Keratinocyte (primary cell): Measurements from ENCODE around the gene PPP4R2. TPM values are rescaled to one million over a fixed set of nuclear protein-coding genes. Genes with fewer than 3 reads are reported as not detected.

Experiments used
- DNase-seq: peaks from one replicate; pipeline ENCODE4 v3.0.0-alpha.2; 2011; ENCODE audit warnings: low read depth, missing footprints, low spot score
- FAIRE-seq: peaks from 2 replicates; lab custom pipeline; 2011; peaks lifted over from hg19 to GRCh38; lab: Jason Lieb, UNC
- H2AFZ ChIP-seq: 2 replicates; pipeline ENCODE4 v1.6.0; 2012; ENCODE audit warnings: low read length, control low read depth, inconsistent platforms; ENCODE audit not compliant: control insufficient read depth
- H3K27ac ChIP-seq: 2 replicates; pipeline ENCODE4 v1.5.1; 2011; ENCODE audit warnings: low read length; ENCODE audit not compliant: control insufficient read depth, insufficient read depth
- H3K27me3 ChIP-seq: 3 replicates; pipeline ENCODE4 v1.6.0; 2011; ENCODE audit warnings: low read length; ENCODE audit not compliant: control insufficient read depth, insufficient read depth; ENCODE audit errors: extremely low read depth
- H3K36me3 ChIP-seq, 2 experiments: 2 replicates in 1 of 2; 3 replicates in 1 of 2; pipeline ENCODE4 v1.5.1; 2011; ENCODE audit warnings: low read length in 2 of 2, mild to moderate bottlenecking in 1 of 2; ENCODE audit not compliant: control insufficient read depth in 2 of 2, insufficient read depth in 2 of 2; ENCODE audit errors: extremely low read depth in 1 of 2
- H3K4me1 ChIP-seq: 3 replicates; pipeline ENCODE4 v1.5.1; 2011; ENCODE audit warnings: low read length; ENCODE audit not compliant: control insufficient read depth, insufficient read depth; ENCODE audit errors: extremely low read depth
- H3K4me2 ChIP-seq: 3 replicates; pipeline ENCODE4 v1.6.0; 2011; ENCODE audit warnings: low read depth, low read length; ENCODE audit not compliant: control insufficient read depth, insufficient read depth; ENCODE audit errors: extremely low read depth
- H3K4me3 ChIP-seq, 3 experiments: fragments of 200-600 bp in 1 of 3; sonication (generic) in 1 of 3; 2 replicates in 2 of 3; 3 replicates in 1 of 3; pipeline ENCODE4 v1.5.1; 2011 to 2016; ENCODE audit warnings: low read length in 3 of 3, mild to moderate bottlenecking in 3 of 3, control low read depth in 2 of 3, inconsistent platforms in 1 of 3, low read depth in 1 of 3, mixed read lengths in 1 of 3, mixed run types in 1 of 3, moderate library complexity in 1 of 3; ENCODE audit not compliant: control insufficient read depth in 2 of 3, insufficient read depth in 2 of 3; ENCODE audit errors: extremely low read depth in 1 of 3
- H3K79me2 ChIP-seq: 2 replicates; pipeline ENCODE4 v1.6.0; 2012; ENCODE audit warnings: low read length; ENCODE audit not compliant: control insufficient read depth, insufficient read depth
- H3K9ac ChIP-seq: 3 replicates; pipeline ENCODE4 v1.6.0; 2011; ENCODE audit warnings: low read length; ENCODE audit not compliant: control insufficient read depth, insufficient read depth; ENCODE audit errors: extremely low read depth
- H3K9me1 ChIP-seq: 3 replicates; pipeline ENCODE4 v1.6.0; 2011; ENCODE audit warnings: low read length; ENCODE audit not compliant: control insufficient read depth, insufficient read depth; ENCODE audit errors: extremely low read depth
- H3K9me3 ChIP-seq: 2 replicates; pipeline ENCODE4 v1.5.1; 2012; ENCODE audit warnings: low read depth, low read length; ENCODE audit not compliant: control insufficient read depth
- H4K20me1 ChIP-seq: 3 replicates; pipeline ENCODE4 v1.6.0; 2011; ENCODE audit warnings: low read length; ENCODE audit not compliant: control insufficient read depth, insufficient read depth; ENCODE audit errors: extremely low read depth
- CTCF ChIP-seq, 3 experiments: IDR thresholded peaks in 1 of 3; conservative IDR thresholded peaks in 1 of 3; optimal IDR thresholded peaks in 1 of 3; 2 replicates in 2 of 3; 3 replicates in 1 of 3; pipeline versions ENCODE3 to v1.5.1; 2011; ENCODE audit warnings: low read length in 3 of 3, mild to moderate bottlenecking in 3 of 3, moderate library complexity in 2 of 3, control low read depth in 1 of 3, inconsistent platforms in 1 of 3; ENCODE audit not compliant: insufficient read depth in 2 of 3; ENCODE audit errors: extremely low read depth in 1 of 3
- EZH2 ChIP-seq: IDR thresholded peaks from one replicate; pipeline ENCODE4 v1.6.1; 2012; ENCODE audit warnings: inconsistent platforms, mild to moderate bottlenecking, low read length, moderate library complexity
- dilution Hi-C: fragments of 300-500 bp; cut with MboI; formaldehyde crosslinking; loops from one replicate; pipeline ENCODE4 v1.7.0; 2020; ENCODE audit warnings: low sequenced_read_pairs; ENCODE audit not compliant: extremely low pct_ligation_motif_present
- polyA plus RNA-seq, 5 experiments: library from polyadenylated mRNA; depleted of rRNA in 3 of 5; stranded (reverse) in 3 of 5; stranded (forward) in 1 of 5; unstranded in 1 of 5; fragments of >200 nt; gene quantifications; 1 replicate in 1 of 5; 2 replicates in 3 of 5; 3 replicates in 1 of 5; pipeline versions ENCODE4 v1.2.1 to v1.2.3, GENCODE V29; 2011 to 2012; ENCODE audit warnings: missing spikeins in 2 of 5, low read depth in 1 of 5, low replicate concordance in 1 of 5

Gene PPP4R2
- polyA plus RNA-seq, 1 donor (not counting 4 experiments of a cell fraction or from before 2014, with no cell fraction given): 46.6 TPM

- Histone ChIP-seq H4K20me1 (no peaks in the 10 kb centered on the region), H3K9ac (no peak overlapping the region), H3K4me3 (no peak overlapping the region), H3K4me1 (no peaks in the 10 kb centered on the region), H3K9me3 (no peaks in the 10 kb centered on the region), H3K27ac (no peak overlapping the region), H3K36me3 (peaks cover 0 to 2% of the 10 kb centered on the region in 2 experiments), H2AFZ (no peak overlapping the region), H3K27me3 (no peaks in the 10 kb centered on the region), H3K79me2 (no peaks in the 10 kb centered on the region), H3K9me1 (no peaks in the 10 kb centered on the region), H3K4me2 (no peak overlapping the region)
- no peak for TF ChIP-seq EZH2
- TF ChIP-seq CTCF (optimal IDR thresholded peaks at IDR 0.05 in 1 of 3, IDR thresholded peaks at IDR 0.05 in 1 of 3, conservative IDR thresholded peaks at IDR 0.05 in 1 of 3; ENCODE audit: extremely low read depth in 1 of 3, insufficient read depth in 2 of 3, low read length in 3 of 3): no peak
- FAIRE-seq: no peak
- dilution Hi-C loops: no loop called here
- DNase-seq: no peak
These were observed 72.6 kb downstream of the PPP4R2 start for GRCh38 chr3:73069187-73069586.

- Histone ChIP-seq H3K9me1 (no peaks in the 10 kb centered on the region), H3K9ac (no peak overlapping the region), H3K27me3 (no peaks in the 10 kb centered on the region), H3K4me3 (no peak overlapping the region), H4K20me1 (no peaks in the 10 kb centered on the region), H3K36me3 (peaks cover 0 to 2% of the 10 kb centered on the region in 2 experiments), H3K27ac (no peak overlapping the region), H3K4me1 (no peaks in the 10 kb centered on the region), H3K79me2 (no peaks in the 10 kb centered on the region), H2AFZ (no peak overlapping the region), H3K9me3 (no peaks in the 10 kb centered on the region), H3K4me2 (no peak overlapping the region)
- dilution Hi-C loops: no loop called here
- FAIRE-seq (no peak), DNase-seq (no peak)
- TF ChIP-seq EZH2 (no peak), CTCF (optimal IDR thresholded peaks at IDR 0.05 in 1 of 3, IDR thresholded peaks at IDR 0.05 in 1 of 3, conservative IDR thresholded peaks at IDR 0.05 in 1 of 3; ENCODE audit: extremely low read depth in 1 of 3, insufficient read depth in 2 of 3, low read length in 3 of 3) (no peak)
These were observed 73.3 kb downstream of the PPP4R2 start for GRCh38 chr3:73069775-73070444.
